GM18508 (cell line): ENCODE measurements around the gene GRID2.

Source experiments
- ATAC-seq: cut with Tn5 transposase; IDR thresholded peaks from one replicate; pipeline ENCODE4 v1.9.1; 2021; ENCODE audit warnings: moderate number of reproducible peaks; ENCODE audit not compliant: insufficient read depth, unreplicated experiment

GRID2 gene

GRCh38 chr4:93168053-93168452, 864.3 kb downstream of the GRID2 start:
- no peak for ATAC-seq

GRCh38 chr4:93169966-93170365, 866.2 kb downstream of the GRID2 start:
- no peak for ATAC-seq

GRCh38 chr4:93174598-93174997, 870.8 kb downstream of the GRID2 start:
- no peak for ATAC-seq

GRCh38 chr4:93178279-93178678, 874.5 kb downstream of the GRID2 start:
- ATAC-seq: no peak

- ATAC-seq: no peak
Observed at GRCh38 chr4:93179044-93179443, 875.3 kb downstream of the GRID2 start.

- ATAC-seq: no peak
Observed at GRCh38 chr4:93182722-93183121, 879.0 kb downstream of the GRID2 start.

- no peak for ATAC-seq
Observed at GRCh38 chr4:93183576-93183975, 879.8 kb downstream of the GRID2 start.

- no peak for ATAC-seq
Observed at GRCh38 chr4:93184053-93184452, 880.3 kb downstream of the GRID2 start.

GRCh38 chr4:93186846-93187245, 883.1 kb downstream of the GRID2 start:
- ATAC-seq: no peak

GRCh38 chr4:93187466-93187865, 883.7 kb downstream of the GRID2 start:
- ATAC-seq: no peak

GRCh38 chr4:93187892-93188291, 884.1 kb downstream of the GRID2 start:
- no peak for ATAC-seq

GRCh38 chr4:93199492-93199891, 895.7 kb downstream of the GRID2 start:
- ATAC-seq: no peak

- no peak for ATAC-seq
Observed at GRCh38 chr4:93201471-93202096, 897.8 kb downstream of the GRID2 start.

- ATAC-seq: no peak
Observed at GRCh38 chr4:93203708-93204107, 899.9 kb downstream of the GRID2 start.

GRCh38 chr4:93212250-93212649, 908.5 kb downstream of the GRID2 start:
- no peak for ATAC-seq

- ATAC-seq: no peak
Observed at GRCh38 chr4:93216646-93217045, 912.9 kb downstream of the GRID2 start.

- ATAC-seq: no peak
Observed at GRCh38 chr4:93217431-93217830, 913.7 kb downstream of the GRID2 start.

GRCh38 chr4:93221771-93222170, 918.0 kb downstream of the GRID2 start:
- ATAC-seq: no peak

GRCh38 chr4:93228021-93228420, 924.3 kb downstream of the GRID2 start:
- no peak for ATAC-seq

GRCh38 chr4:93232883-93233282, 929.1 kb downstream of the GRID2 start:
- no peak for ATAC-seq

- no peak for ATAC-seq
Observed at GRCh38 chr4:93237521-93237920, 933.8 kb downstream of the GRID2 start.

GRCh38 chr4:93243262-93243661, 939.5 kb downstream of the GRID2 start:
- ATAC-seq: no peak

- ATAC-seq: no peak
Observed at GRCh38 chr4:93261207-93261606, 957.4 kb downstream of the GRID2 start.
